ENCODE results near the gene MACROH2A1. TPM values are rescaled to one million over a fixed set of nuclear protein-coding genes. Genes with fewer than 3 reads are reported as not detected.
"Not testable (repeated sequence)": the region's sequence is repeated elsewhere in the genome, so short reads cannot be mapped to it uniquely, and the experiment has no call there.

Gene MACROH2A1
- polyA plus RNA-seq, 3 donors: 34.6 to 119 (median 81.0) TPM

GRCh38 chr5:135365281-135365680 lies 33.8 kb downstream of the MACROH2A1 start:
- no peak overlapping the region for H3K27ac ChIP-seq (ENCODE audit: low read depth, low read length)
- WGBS, 3 donors: 92 to 95% (median 93%) methylated on average over 2 of the region's 2 CpGs

- no peak overlapping the region for H3K27ac ChIP-seq (ENCODE audit: low read depth, low read length)
- WGBS, 3 donors: 64 to 75% (median 73%) methylated on average over 5 of the region's 5 CpGs
These were observed 34.4 kb downstream of the MACROH2A1 start for GRCh38 chr5:135364421-135365262.

DNA sequence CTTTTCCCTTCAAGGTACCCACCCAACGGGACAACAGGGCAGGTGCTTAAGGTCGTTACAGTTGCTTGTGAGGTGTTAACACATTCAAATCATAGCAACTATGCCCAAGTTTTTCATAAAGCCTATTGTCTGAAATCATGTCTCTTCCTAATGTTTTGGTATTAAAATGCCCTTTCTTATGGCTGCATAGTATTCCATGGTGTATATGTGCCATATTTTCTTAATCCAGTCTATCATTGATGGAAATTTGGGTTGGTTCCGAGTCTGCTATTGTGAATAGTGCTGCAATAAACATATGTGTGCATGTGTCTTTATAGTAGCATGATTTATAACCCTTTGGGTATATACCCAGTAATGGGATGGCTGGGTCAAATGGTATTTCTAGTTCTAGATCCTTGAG lies 35.7 kb downstream of the MACROH2A1 start:
- WGBS, 3 donors: 97 to 98% (median 97%) methylated on average over 3 of the region's 3 CpGs
- not testable (repeated sequence) for H3K27ac ChIP-seq (ENCODE audit: low read depth, low read length)

GRCh38 chr5:135362102-135362501 lies 36.9 kb downstream of the MACROH2A1 start:
- 82 to 89% (median 84%) methylated on average over 2 of the region's 2 CpGs for WGBS, 3 donors
- H3K27ac ChIP-seq (ENCODE audit: low read depth, low read length): no peak overlapping the region

GRCh38 chr5:135360278-135361274 lies 38.5 kb downstream of the MACROH2A1 start:
- 60 to 89% (median 67%) methylated on average over 16 of the region's 16 CpGs for WGBS, 3 donors
- H3K27ac ChIP-seq (ENCODE audit: low read depth, low read length): no peak overlapping the region

- 76 to 93% (median 77%) methylated on average over 8 of the region's 8 CpGs for WGBS, 3 donors
- no peak overlapping the region for H3K27ac ChIP-seq (ENCODE audit: low read depth, low read length)
These were observed 39.5 kb downstream of the MACROH2A1 start for GRCh38 chr5:135359374-135360165.

DNA sequence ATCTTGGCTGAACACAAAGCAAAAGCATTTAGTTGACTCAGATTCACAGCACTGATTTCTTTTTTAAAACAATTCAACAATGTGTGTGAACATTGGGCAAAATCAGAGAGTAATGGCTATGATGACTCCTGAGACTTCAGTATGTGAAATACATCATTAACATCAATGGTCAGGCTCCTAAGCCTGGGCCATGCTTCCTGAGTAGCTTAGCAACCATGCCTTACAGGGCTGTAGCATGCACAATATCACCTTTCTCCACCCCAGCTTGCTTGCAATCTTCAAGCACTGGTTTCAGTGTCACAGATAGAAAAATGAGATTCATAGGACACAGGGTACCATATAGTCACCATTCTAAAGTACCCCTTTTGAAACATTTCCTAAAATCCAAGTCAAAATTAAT lies 41.3 kb downstream of the MACROH2A1 start:
- no peak overlapping the region for H3K27ac ChIP-seq (ENCODE audit: low read depth, low read length)

GRCh38 chr5:135356522-135357318 lies 42.3 kb downstream of the MACROH2A1 start:
- H3K27ac ChIP-seq (ENCODE audit: low read depth, low read length): no peak overlapping the region
- WGBS, 3 donors: 33 to 53% (median 39%) methylated on average over 6 of the region's 6 CpGs

- no peak overlapping the region for H3K27ac ChIP-seq (ENCODE audit: low read depth, low read length)
- 79 to 94% (median 81%) methylated on average over 1 of the region's 1 CpG for WGBS, 3 donors
These were observed 43.9 kb downstream of the MACROH2A1 start for GRCh38 chr5:135355169-135355568.

DNA sequence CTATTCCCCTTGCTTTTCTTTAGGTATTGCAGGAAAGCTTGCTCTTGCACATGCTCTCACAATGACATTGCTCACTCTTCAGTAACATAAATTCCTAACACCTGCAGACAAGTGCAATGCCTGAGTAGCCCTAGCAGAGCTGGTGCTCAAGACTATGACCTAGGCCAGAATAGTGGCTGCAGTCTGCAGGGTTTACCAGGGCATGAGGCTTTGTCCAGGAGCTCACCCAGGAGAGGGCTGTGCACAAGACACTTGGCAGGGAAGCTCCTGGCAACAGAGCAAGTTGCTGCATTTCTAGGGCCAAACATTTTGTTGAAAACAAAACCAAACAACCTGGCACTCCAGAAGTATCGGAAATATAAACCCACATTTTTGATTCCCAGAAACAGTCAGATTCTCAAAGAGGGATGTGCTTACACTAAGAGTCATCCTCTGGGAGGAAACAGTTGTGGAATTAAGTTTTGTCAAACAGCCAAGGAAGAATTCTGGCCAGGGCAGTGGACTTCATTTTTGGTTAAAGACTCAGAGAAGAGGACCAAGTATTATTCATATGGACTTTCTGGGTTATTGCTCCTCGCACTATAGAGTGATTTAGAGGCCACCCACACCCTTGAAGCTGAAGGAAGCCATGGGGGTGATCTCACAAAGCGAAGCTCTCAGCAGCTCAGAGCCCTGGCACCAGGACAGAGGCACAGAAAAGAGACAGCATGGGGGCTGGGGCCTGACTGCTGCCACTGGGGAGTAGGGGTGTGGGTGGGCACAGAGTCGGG lies 44.9 kb downstream of the MACROH2A1 start:
- whole genome bisulfite sequencing, 3 donors: 40 to 80% (median 49%) methylated on average over 4 of the region's 4 CpGs

DNA sequence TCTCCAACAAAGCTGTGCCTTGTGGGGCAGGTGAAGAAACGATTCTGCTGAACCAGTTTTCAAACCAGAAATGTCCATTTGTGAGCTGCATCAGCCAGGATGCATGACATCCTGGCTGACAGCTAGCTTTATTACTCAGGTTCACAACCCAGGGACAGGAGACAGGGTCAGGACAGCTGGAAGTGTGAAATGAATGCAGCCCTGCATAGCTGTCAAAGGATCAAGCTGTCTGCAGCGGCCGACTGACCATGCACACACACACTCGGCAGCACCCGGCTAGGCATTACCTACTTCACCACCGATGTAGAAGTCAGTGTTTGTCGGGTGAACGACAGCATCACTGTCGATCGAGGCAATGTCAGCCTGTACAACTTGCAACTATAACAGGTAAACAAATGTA lies 48.5 kb downstream of the MACROH2A1 start:
- WGBS, 3 donors: 91 to 97% (median 96%) methylated on average over 10 of the region's 10 CpGs

More for the DNA sequence above, 44.9 kb downstream of the MACROH2A1 start:
- no peak overlapping the region for H3K27ac ChIP-seq (ENCODE audit: low read depth, low read length)

DNA sequence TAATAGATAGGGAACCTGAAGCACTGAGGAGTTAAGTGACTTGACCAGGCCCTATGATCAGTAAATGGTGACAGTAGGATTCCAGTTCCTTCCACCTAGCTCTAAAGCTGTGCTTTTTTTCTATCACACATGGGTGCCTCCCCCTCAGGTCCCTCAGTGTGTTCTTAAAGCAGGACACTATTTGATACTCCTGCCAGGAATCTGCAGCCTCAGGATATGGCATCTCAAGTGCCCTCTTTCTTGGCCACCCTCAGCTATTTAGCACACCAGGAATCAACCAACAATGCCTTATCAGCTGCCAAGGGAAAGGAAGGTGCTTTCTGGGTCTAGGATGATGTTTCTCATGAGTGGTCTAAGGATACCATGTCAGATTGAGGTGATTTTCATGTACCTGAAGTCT lies 49.1 kb downstream of the MACROH2A1 start:
- no peak overlapping the region for H3K27ac ChIP-seq (ENCODE audit: low read depth, low read length)

More for the DNA sequence above, 48.5 kb downstream of the MACROH2A1 start:
- no peak overlapping the region for H3K27ac ChIP-seq (ENCODE audit: low read depth, low read length)

DNA sequence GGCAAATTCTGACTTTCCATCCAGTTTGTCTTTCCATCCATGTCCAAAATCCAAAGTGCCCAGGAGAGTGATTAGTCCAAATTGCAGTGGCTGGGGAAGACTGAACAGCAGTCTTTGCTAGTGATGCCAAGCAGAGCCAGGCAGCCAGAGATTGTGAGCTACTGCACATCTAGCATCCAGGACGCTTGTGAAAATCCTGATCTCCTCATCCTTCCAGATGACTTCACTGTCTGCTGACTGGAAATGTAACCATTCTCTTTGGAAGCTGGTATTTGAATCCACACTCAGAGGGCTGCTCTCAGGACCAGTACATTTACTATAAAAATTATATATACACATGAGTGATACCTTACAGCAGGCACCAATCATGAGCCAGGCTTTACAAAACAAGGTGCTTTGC lies 49.6 kb downstream of the MACROH2A1 start:
- H3K27ac ChIP-seq (ENCODE audit: low read depth, low read length): no peak overlapping the region
- 75 to 85% (median 83%) methylated on average over 1 of the region's 1 CpG for WGBS, 3 donors

DNA sequence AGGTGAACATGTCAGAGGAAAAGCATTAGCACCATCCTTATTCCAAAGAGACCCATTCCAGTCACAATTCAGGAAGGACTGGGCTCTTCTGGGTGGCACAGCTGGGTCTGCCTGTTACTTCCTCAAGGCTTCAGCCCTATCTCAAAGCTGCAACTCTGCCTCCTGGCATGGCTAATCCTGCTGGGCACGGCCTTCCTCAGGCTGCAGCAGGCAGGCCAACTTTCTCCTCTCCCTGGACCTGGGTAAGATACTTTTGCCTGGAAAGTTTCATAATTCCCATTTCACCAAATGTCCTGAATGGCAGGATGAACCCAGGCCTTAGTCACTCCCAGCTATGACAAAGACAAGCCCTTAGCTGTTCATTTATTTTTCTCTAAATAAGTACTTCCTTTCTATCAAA lies 50.1 kb downstream of the MACROH2A1 start:
- WGBS, 3 donors: 38 to 94% (median 63%) methylated on average over 1 of the region's 1 CpG
- no peak overlapping the region for H3K27ac ChIP-seq (ENCODE audit: low read depth, low read length)

- no peak overlapping the region for H3K27ac ChIP-seq (ENCODE audit: low read depth, low read length)
- WGBS, 3 donors: 90 to 95% (median 95%) methylated on average over 4 of the region's 4 CpGs
These were observed 51.6 kb downstream of the MACROH2A1 start for GRCh38 chr5:135347392-135347791.

- 83 to 86% (median 84%) methylated on average over 5 of the region's 5 CpGs for WGBS, 3 donors
- H3K27ac ChIP-seq (ENCODE audit: low read depth, low read length): no peak overlapping the region
These were observed 52.9 kb downstream of the MACROH2A1 start for GRCh38 chr5:135345956-135346731.

Measured in adipose tissue (tissue), 3 donors.